GM12878 (cell line): ENCODE data around the gene DHX40. TPM values are rescaled to one million over a fixed set of nuclear protein-coding genes. Genes with fewer than 3 reads are reported as not detected.
"Not testable (repeated sequence)": the region's sequence is repeated elsewhere in the genome, so short reads cannot be mapped to it uniquely, and the experiment has no call there.

Source experiments
- ATAC-seq: fragments of 200-7000 bp; cut with Tn5 transposase; 3 replicates; pipeline ENCODE4 v1.9.1; 2020; ENCODE audit warnings: mild to moderate bottlenecking, moderate library complexity
- BruUV-seq: library from RNA; stranded (reverse); fragments of 400-500 nt; replicated peaks from 2 replicates; lab custom pipeline; 2021; lab: Mats Ljungman, UMichigan
- CTCF ChIA-PET: fragments of 300-600 bp; sonication (Branson Sonifier 250); formaldehyde crosslinking; extraction: SDS; loops from one replicate; lab custom pipeline; 2021; ENCODE audit warnings: inconsistent platforms; lab: Yijun Ruan, JAX
- POLR2A ChIA-PET: fragments of 350-600 bp; formaldehyde crosslinking; extraction: SDS; loops from one replicate; lab custom pipeline; 2021; ENCODE audit warnings: inconsistent platforms; lab: Charles Lee
- RAD21 ChIA-PET: fragments of 300-600 bp; sonication (Branson Sonifier 250); formaldehyde crosslinking; loops from one replicate; lab custom pipeline; 2023; ENCODE audit warnings: antibody characterized with exemption; ENCODE audit not compliant: unreplicated experiment; lab: Charles Lee
- SMC1A ChIA-PET: fragments of 300-600 bp; sonication (Branson Sonifier 250); formaldehyde crosslinking; loops from one replicate; lab custom pipeline; 2023; ENCODE audit not compliant: unreplicated experiment, uncharacterized antibody; lab: Charles Lee
- DNase-seq: peaks from one replicate; pipeline ENCODE4 v3.0.0-alpha.2; 2011; ENCODE audit warnings: low read depth, low spot score
- FAIRE-seq: peaks from 3 replicates; lab custom pipeline; 2011; peaks lifted over from hg19 to GRCh38; lab: Jason Lieb, UNC
- H2AFZ ChIP-seq: 2 replicates; pipeline ENCODE4 v1.6.0; 2011; ENCODE audit warnings: low read depth, low read length, control low read depth; ENCODE audit not compliant: control insufficient read depth
- H3K27ac ChIP-seq: 2 replicates; pipeline ENCODE4 v1.5.1; 2011; ENCODE audit warnings: control low read depth; ENCODE audit not compliant: control insufficient read depth, insufficient read depth
- H3K27me3 ChIP-seq, 2 experiments: replicated peaks in 1 of 2; 2 replicates each; pipeline versions ENCODE4 v1.6.0 to v1.6.1; 2011; ENCODE audit warnings: low read length in 1 of 2; ENCODE audit not compliant: control insufficient read depth in 2 of 2, insufficient read depth in 2 of 2
- H3K36me3 ChIP-seq, 2 experiments: 2 replicates each; pipeline ENCODE4 v1.5.1; 2011; ENCODE audit warnings: low read length in 1 of 2; ENCODE audit not compliant: control insufficient read depth in 2 of 2, insufficient read depth in 2 of 2
- H3K4me1 ChIP-seq: 2 replicates; pipeline ENCODE4 v1.6.1; 2011; ENCODE audit warnings: mild to moderate bottlenecking, low read length, moderate library complexity, mixed read lengths; ENCODE audit not compliant: control insufficient read depth, insufficient read depth
- H3K4me2 ChIP-seq: 2 replicates; pipeline ENCODE4 v1.6.0; 2011; ENCODE audit warnings: control low read depth; ENCODE audit not compliant: control insufficient read depth, insufficient read depth
- H3K4me3 ChIP-seq: fragments of 200-600 bp; sonication (generic); 2 replicates; pipeline ENCODE4 v1.5.1; 2016
- H3K79me2 ChIP-seq: 2 replicates; pipeline ENCODE4 v1.6.0; 2011; ENCODE audit warnings: low read length; ENCODE audit not compliant: control insufficient read depth, insufficient read depth
- H3K9ac ChIP-seq: 2 replicates; pipeline ENCODE4 v1.8.0; 2011; ENCODE audit warnings: low read length, control low read depth, mixed read lengths; ENCODE audit not compliant: control insufficient read depth, insufficient read depth
- H3K9me3 ChIP-seq: replicated peaks from 3 replicates; pipeline ENCODE4 v1.5.1; 2011; ENCODE audit warnings: mild to moderate bottlenecking, low read length; ENCODE audit not compliant: control insufficient read depth, insufficient read depth
- H4K20me1 ChIP-seq: 2 replicates; pipeline ENCODE4 v1.6.0; 2011; ENCODE audit not compliant: control insufficient read depth, insufficient read depth
- BMI1 ChIP-seq: fragments of 450-650 bp; IDR thresholded peaks from 2 replicates; pipeline ENCODE4 v1.6.1; 2016; ENCODE audit warnings: mild to moderate bottlenecking, moderate library complexity, borderline replicate concordance
- RCOR1 ChIP-seq: conservative IDR thresholded peaks from 2 replicates; pipeline ENCODE4 v1.6.1; 2012; ENCODE audit warnings: low read depth, low read length, improper control_type of control experiment
- SMC3 ChIP-seq: IDR thresholded peaks from 2 replicates; pipeline ENCODE4 v1.6.1; 2011; ENCODE audit warnings: low read length, improper control_type of control experiment, borderline replicate concordance
- WGBS: methylation state at CpG from one replicate; pipeline ENCODE4 v1.1.6; 2016; ENCODE audit warnings: low lambda C conversion rate; ENCODE audit not compliant: insufficient replicate concordance, insufficient coverage; ENCODE audit errors: missing lambda C conversion rate; 5-methylcytosine and 5-hydroxymethylcytosine counted together
- in situ Hi-C: fragments of 300-500 bp; cut with MboI; formaldehyde crosslinking; loops from 9 replicates; pipeline ENCODE4 v1.14.3; 2018; ENCODE audit warnings: mixed read lengths
- intact Hi-C: fragments of 100-400 bp; cut with micrococcal nuclease; formaldehyde crosslinking; loops from one replicate; pipeline ENCODE4 v1.14.2; 2022; ENCODE audit not compliant: unreplicated experiment
- polyA plus RNA-seq, 11 experiments: library from polyadenylated mRNA; depleted of rRNA in 4 of 11; unstranded in 6 of 11; stranded (reverse) in 5 of 11; fragments of >200 nt; fragmentation: Nextera tagmentation in 4 of 11; fragmentation: Illumina TruSeq in 1 of 11; extraction: Ambion mirVana in 4 of 11; extraction: Trizol in 1 of 11; gene quantifications; 1 replicate in 1 of 11; 2 replicates in 10 of 11; pipeline versions ENCODE4 v1.2.1 to v1.2.3, GENCODE V29; 2011 to 2016; ENCODE audit warnings: inconsistent platforms in 2 of 11, missing spikeins in 2 of 11, low read depth in 1 of 11
- total RNA-seq, 4 experiments: library from RNA; depleted of rRNA in 3 of 4; stranded (reverse); fragments of >200 nt in 3 of 4; fragmentation: Illumina TruSeq in 1 of 4; extraction: Trizol in 1 of 4; gene quantifications; 2 replicates each; pipeline versions ENCODE4 v1.2.1 to v1.2.3, GENCODE V29; 2013 to 2021

DHX40 gene
- total and polyA plus RNA-seq, 10 of the 15 experiments (the other 5 are each of a cell fraction or from before 2014, with no cell fraction given) = 4.8 to 29.2 (median 12.0) TPM

DNA sequence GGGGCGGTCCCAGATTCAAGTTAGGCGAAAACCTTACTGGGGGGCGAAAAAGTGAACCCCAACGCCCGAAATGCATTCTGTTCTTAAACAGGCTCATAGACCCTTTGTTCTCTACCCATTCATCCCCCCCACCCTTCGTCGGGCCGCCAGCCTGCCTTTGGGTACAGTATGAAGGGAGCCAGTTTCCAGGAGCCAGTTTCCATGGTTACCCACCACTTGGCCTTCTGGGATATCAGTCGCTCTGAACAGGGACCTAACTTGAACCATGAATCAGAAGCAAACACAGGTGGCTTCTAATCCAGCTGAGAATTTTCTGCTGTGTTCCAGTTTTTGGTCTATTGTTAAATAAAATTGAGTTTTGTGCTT is 532 bp downstream of the DHX40 start:
- FAIRE-seq (peak; percentile 61), ATAC-seq (peak; percentile 92), DNase-seq (no peak)
- H2AFZ ChIP-seq = peak overlapping the region; percentile 99
- ChIA-PET SMC1A (interaction anchor here (1.2 kb wide), 1 partner anchor 56 kb away, joined by 5 read pairs; no protein-coding TSS in a partner anchor), RAD21 (interaction anchor here (1.0 to 1.3 kb wide), 2 partner anchors 44 to 56 kb away, joined by 3 read pairs; no protein-coding TSS in a partner anchor), CTCF (no interaction called here), POLR2A (interaction anchor here (0.5 to 1.0 kb wide), 2 partner anchors 53 to 353 kb away, joined by 4 to 5 read pairs; partner anchors contain the start of gene CLTC)
- TF ChIP-seq RCOR1 (0 out of 2 replicates have a peak, but pooled peaks have one; percentile 10), BMI1 (peak; percentile 97), SMC3 (no peak)
- BruUV-seq = TSS peak; percentile 83
- peak overlapping the region; percentile 99 for H3K4me3 ChIP-seq
- H3K27me3 ChIP-seq = no peaks in the 10 kb centered on the region
- H3K79me2 ChIP-seq = peaks cover 16% of the 10 kb centered on the region
- intact Hi-C loops = loop anchor here (2.0 kb wide), 1 partner anchor 53 kb away; the partner anchor contains the start of gene CLTC
- in situ Hi-C loops = no loop called here
- H4K20me1 ChIP-seq = no peaks in the 10 kb centered on the region
- peak overlapping the region; percentile 69 for H3K27ac ChIP-seq
- H3K4me2 ChIP-seq = peak overlapping the region; percentile 98
- under 1% methylated on average over 7 of the region's 9 CpGs for WGBS
- H3K9me3 ChIP-seq = peaks cover 2% of the 10 kb centered on the region; the same call in 2 of the 3 replicates
- peak overlapping the region; percentile 86 for H3K9ac ChIP-seq
- peaks cover 3% of the 10 kb centered on the region for H3K4me1 ChIP-seq
- peaks cover 0 to 3% of the 10 kb centered on the region in 2 experiments; a peak in 1 of 4 replicates for H3K36me3 ChIP-seq

DNA sequence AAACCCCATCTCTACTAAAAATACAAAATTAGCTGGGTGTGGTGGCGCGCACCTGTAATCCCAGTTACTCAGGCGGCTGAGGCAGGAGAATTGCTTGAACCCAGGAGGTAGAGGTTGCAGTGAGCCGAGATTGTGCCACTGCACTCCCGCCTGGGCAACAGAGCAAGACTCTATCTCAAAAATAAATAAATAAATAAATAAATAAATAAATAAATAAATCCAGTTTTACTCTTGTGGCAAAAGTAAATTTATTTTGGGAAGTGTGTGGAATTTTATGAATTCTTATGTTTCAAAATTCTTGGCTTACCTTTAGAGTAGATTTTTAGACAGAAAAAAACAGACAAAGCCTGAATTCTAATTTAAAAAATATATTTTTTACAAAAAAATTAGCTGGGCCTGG is 3.7 kb downstream of the DHX40 start:
- H3K27ac ChIP-seq, H3K9me3 ChIP-seq, POLR2A ChIA-PET, in situ Hi-C loops, H2AFZ ChIP-seq, SMC1A ChIA-PET, H3K9ac ChIP-seq, FAIRE-seq, H3K27me3 ChIP-seq, H3K36me3 ChIP-seq, BruUV-seq, H3K4me1 ChIP-seq, ATAC-seq, DNase-seq, RAD21 ChIA-PET, CTCF ChIA-PET, intact Hi-C loops, H3K4me3 ChIP-seq, H4K20me1 ChIP-seq, H3K4me2 ChIP-seq: not testable (repeated sequence)
- H3K79me2 ChIP-seq = peaks cover 16% of the 10 kb centered on the region
- WGBS = 100% methylated on average over 5 of the region's 5 CpGs
